GM21723 (cell line): ENCODE results near the gene PCDHB5.
"Not testable (repeated sequence)": the region's sequence is repeated elsewhere in the genome, so short reads cannot be mapped to it uniquely, and the experiment has no call there.

Source experiments
- ATAC-seq: cut with Tn5 transposase; IDR thresholded peaks from one replicate; pipeline ENCODE4 v1.9.1; 2021; ENCODE audit warnings: mild to moderate bottlenecking, moderate library complexity; ENCODE audit not compliant: unreplicated experiment

Gene PCDHB5

GRCh38 chr5:141135030-141135717, at the start of gene PCDHB5:
TSS of gene PCDHB5 (plus strand) at chr5:141135206. CDS start at chr5:141135435, 229 bp downstream.
- no peak for ATAC-seq

- ATAC-seq = no peak
These were observed 40.3 kb upstream of the PCDHB5 start, which contains the start of gene PCDHB2 for GRCh38 chr5:141094481-141095262. TSS of gene PCDHB2 (plus strand) at chr5:141094615. CDS start at chr5:141094791, 176 bp downstream.

DNA sequence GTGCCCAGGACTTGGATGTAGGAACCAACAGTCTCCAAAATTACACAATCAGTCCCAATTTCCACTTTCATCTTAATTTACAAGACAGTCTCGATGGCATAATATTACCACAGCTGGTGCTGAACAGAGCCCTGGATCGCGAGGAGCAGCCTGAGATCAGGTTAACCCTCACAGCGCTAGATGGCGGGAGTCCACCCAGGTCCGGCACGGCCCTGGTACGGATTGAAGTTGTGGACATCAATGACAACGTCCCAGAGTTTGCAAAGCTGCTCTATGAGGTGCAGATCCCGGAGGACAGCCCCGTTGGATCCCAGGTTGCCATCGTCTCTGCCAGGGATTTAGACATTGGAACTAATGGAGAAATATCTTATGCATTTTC, 39.8 kb upstream of the PCDHB5 start:
- ATAC-seq = no peak

GRCh38 chr5:141096181-141096580, 38.8 kb upstream of the PCDHB5 start:
- not testable (repeated sequence) for ATAC-seq

- ATAC-seq = not testable (repeated sequence)
These were observed 38.4 kb upstream of the PCDHB5 start for GRCh38 chr5:141096586-141096985.

GRCh38 chr5:141100243-141100805, 34.7 kb upstream of the PCDHB5 start, which contains the start of gene PCDHB3:
TSS of gene PCDHB3 (plus strand) at chr5:141100473. CDS start at chr5:141100650, 177 bp downstream.
- no peak for ATAC-seq

DNA sequence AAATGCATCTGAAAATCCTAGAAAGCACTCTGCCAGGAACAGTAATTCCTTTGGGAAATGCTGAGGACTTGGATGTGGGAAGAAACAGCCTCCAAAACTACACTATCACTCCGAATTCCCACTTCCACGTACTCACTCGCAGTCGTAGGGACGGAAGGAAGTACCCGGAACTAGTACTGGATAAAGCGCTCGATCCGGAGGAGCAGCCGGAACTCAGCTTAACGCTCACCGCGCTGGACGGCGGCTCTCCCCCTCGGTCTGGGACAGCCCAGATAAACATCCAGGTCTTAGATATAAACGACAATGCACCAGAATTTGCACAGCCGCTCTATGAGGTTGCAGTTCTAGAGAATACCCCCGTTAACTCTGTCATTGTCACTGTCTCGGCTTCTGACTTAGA, 33.9 kb upstream of the PCDHB5 start:
- ATAC-seq = no peak

DNA sequence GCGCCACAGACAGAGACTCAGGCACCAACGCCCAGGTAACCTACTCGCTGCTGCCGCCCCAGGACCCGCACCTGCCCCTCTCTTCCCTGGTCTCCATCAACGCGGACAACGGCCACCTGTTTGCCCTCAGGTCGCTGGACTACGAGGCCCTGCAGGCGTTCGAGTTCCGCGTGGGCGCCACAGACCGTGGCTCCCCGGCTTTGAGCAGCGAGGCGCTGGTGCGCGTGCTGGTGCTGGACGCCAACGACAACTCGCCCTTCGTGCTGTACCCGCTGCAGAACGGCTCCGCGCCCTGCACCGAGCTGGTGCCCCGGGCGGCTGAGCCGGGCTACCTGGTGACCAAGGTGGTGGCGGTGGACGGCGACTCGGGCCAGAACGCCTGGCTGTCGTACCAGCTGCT, 32.9 kb upstream of the PCDHB5 start:
- ATAC-seq = not testable (repeated sequence)

GRCh38 chr5:141102471-141102870, 32.5 kb upstream of the PCDHB5 start:
- not testable (repeated sequence) for ATAC-seq

- ATAC-seq = no peak
These were observed 29.7 kb upstream of the PCDHB5 start for GRCh38 chr5:141105350-141105749.

DNA sequence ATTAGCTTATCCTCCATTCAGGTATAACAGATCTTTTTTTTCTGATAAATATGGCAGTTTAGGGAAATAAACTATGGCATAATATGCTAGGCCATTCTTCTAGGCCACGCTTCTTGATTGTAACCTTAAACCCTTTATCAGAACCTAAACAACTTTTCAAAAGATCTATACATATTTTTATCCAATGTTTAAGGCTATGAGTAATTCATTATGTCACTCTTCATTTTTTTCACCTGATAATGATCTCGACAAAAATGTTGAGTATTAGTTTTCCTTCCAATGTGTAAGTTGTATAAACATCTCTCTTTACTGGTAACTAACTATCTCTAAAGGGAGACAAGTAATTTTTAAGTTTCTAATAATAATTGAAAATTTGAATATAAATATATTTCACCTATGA, 15.8 kb upstream of the PCDHB5 start:
- no peak for ATAC-seq

GRCh38 chr5:141121563-141121962, 13.4 kb upstream of the PCDHB5 start, which contains the start of gene PCDHB4:
TSS of gene PCDHB4 (plus strand) at chr5:141121818. CDS start at chr5:141121999, 181 bp downstream.
- no peak for ATAC-seq

GRCh38 chr5:141121985-141122384, 13.0 kb upstream of the PCDHB5 start:
- no peak for ATAC-seq

DNA sequence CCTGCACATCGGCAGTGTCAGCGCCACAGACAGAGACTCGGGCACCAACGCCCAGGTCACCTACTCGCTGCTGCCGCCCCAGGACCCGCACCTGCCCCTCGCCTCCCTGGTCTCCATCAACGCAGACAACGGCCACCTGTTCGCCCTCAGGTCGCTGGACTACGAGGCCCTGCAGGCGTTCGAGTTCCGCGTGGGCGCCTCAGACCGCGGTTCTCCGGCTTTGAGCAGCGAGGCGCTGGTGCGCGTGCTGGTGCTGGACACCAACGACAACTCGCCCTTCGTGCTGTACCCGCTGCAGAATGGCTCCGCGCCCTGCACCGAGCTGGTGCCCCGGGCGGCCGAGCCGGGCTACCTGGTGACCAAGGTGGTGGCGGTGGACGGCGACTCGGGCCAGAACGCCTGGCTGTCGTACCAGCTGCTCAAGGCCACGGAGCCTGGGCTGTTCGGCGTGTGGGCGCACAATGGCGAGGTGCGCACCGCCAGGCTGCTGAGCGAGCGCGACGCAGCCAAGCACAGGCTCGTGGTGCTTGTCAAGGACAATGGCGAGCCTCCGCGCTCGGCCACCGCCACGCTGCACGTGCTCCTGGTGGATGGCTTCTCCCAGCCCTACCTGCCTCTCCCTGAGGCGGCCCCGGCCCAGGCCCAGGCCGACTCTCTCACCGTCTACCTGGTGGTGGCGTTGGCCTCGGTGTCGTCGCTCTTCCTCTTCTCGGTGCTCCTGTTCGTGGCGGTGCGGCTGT, 11.4 kb upstream of the PCDHB5 start:
- not testable (repeated sequence) for ATAC-seq

GRCh38 chr5:141127305-141127704, 7.7 kb upstream of the PCDHB5 start:
- ATAC-seq = no peak

DNA sequence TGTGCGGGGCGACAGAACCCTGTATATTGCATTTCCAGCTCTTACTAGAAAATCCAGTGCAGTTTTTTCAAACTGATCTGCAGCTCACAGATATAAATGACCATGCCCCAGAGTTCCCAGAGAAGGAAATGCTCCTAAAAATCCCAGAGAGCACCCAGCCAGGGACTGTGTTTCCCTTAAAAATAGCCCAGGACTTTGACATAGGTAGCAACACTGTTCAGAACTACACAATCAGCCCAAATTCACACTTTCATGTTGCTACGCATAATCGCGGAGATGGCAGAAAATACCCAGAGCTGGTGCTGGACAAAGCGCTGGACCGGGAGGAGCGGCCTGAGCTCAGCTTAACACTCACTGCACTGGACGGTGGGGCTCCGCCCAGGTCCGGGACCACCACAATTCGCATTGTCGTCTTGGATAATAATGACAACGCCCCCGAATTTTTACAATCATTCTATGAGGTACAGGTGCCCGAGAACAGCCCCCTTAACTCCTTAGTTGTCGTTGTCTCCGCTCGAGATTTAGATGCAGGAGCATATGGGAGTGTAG, 786 bp downstream of the PCDHB5 start:
- ATAC-seq = no peak

GRCh38 chr5:141137346-141137745, 2.3 kb downstream of the PCDHB5 start:
- not testable (repeated sequence) for ATAC-seq

GRCh38 chr5:141149812-141150211, 14.8 kb downstream of the PCDHB5 start, which contains the start of gene PCDHB6:
TSS of gene PCDHB6 (plus strand) at chr5:141150057. CDS start at chr5:141150258, 201 bp downstream.
- ATAC-seq = no peak

- no peak for ATAC-seq
These were observed 15.4 kb downstream of the PCDHB5 start for GRCh38 chr5:141150224-141150992.

GRCh38 chr5:141150993-141151325, 16.0 kb downstream of the PCDHB5 start:
- no peak for ATAC-seq
